Caco-2 (cell line): Measurements from ENCODE around the gene UNK. TPM values are rescaled to one million over a fixed set of nuclear protein-coding genes. Genes with fewer than 3 reads are reported as not detected.

Source experiments
- BruUV-seq: library from RNA; stranded (reverse); fragments of 400-500 nt; replicated peaks from 2 replicates; lab custom pipeline; 2021; lab: Mats Ljungman, UMichigan
- CTCF ChIA-PET: fragments of 300-600 bp; sonication (Branson Sonifier 250); formaldehyde crosslinking; loops from one replicate; lab custom pipeline; 2022; ENCODE audit warnings: antibody characterized with exemption; lab: Charles Lee
- POLR2A ChIA-PET: fragments of 300-600 bp; sonication (Branson Sonifier 250); formaldehyde crosslinking; loops from one replicate; lab custom pipeline; 2022; ENCODE audit warnings: antibody characterized with exemption; lab: Charles Lee
- DNase-seq, 2 experiments: peaks; one replicate each; pipeline versions ENCODE4 v3.0.0 to v3.0.0-alpha.2; 2020 to 2022
- H3K27me3 ChIP-seq: replicated peaks from 2 replicates; pipeline ENCODE4 v1.6.0; 2011; ENCODE audit warnings: low read length; ENCODE audit not compliant: control insufficient read depth, insufficient read depth
- H3K36me3 ChIP-seq: 2 replicates; pipeline ENCODE4 v1.5.1; 2011; ENCODE audit warnings: low read length; ENCODE audit not compliant: control insufficient read depth, insufficient read depth
- H3K4me1 ChIP-seq: fragments of 250-450 bp; sonication (Bioruptor Pico); 2 replicates; pipeline ENCODE4 v1.5.1; 2020; ENCODE audit warnings: mild to moderate bottlenecking
- H3K4me3 ChIP-seq: 2 replicates; pipeline ENCODE4 v1.5.1; 2011; ENCODE audit warnings: low read depth, mild to moderate bottlenecking, control low read depth, low read length
- H3K9me3 ChIP-seq: fragments of 250-450 bp; sonication (Bioruptor Pico); 2 replicates; pipeline ENCODE4 v1.5.1; 2020; ENCODE audit warnings: mild to moderate bottlenecking, moderate library complexity
- H3K27ac Mint-ChIP-seq: one replicate; pipeline ENCODE4 v1.8.0; 2022; ENCODE audit warnings: mixed read lengths; ENCODE audit not compliant: unreplicated experiment
- H3K27me3 Mint-ChIP-seq: one replicate; pipeline ENCODE4 v1.8.0; 2022; ENCODE audit warnings: mixed read lengths; ENCODE audit not compliant: insufficient read depth, unreplicated experiment
- H3K36me3 Mint-ChIP-seq: one replicate; pipeline ENCODE4 v1.8.0; 2022; ENCODE audit warnings: mild to moderate bottlenecking, mixed read lengths; ENCODE audit not compliant: insufficient read depth, unreplicated experiment
- H3K4me1 Mint-ChIP-seq: one replicate; pipeline ENCODE4 v1.8.0; 2022; ENCODE audit warnings: low read depth, mixed read lengths; ENCODE audit not compliant: unreplicated experiment
- H3K4me3 Mint-ChIP-seq: one replicate; pipeline ENCODE4 v1.8.0; 2022; ENCODE audit warnings: mild to moderate bottlenecking, moderate library complexity, mixed read lengths; ENCODE audit not compliant: unreplicated experiment
- H3K9me3 Mint-ChIP-seq: one replicate; pipeline ENCODE4 v1.8.0; 2022; ENCODE audit warnings: mixed read lengths; ENCODE audit not compliant: unreplicated experiment
- intact Hi-C: fragments of 100-400 bp; cut with micrococcal nuclease; formaldehyde crosslinking; loops from one replicate; pipeline ENCODE4 v1.10.0; 2022; ENCODE audit not compliant: unreplicated experiment
- total RNA-seq: library from RNA; stranded (reverse); gene quantifications from 2 replicates; pipeline ENCODE4 v1.2.3, GENCODE V29; 2022
- TF ChIP-seq, protein P1 (sequence below), 2 experiments: fragments of 200-600 bp in 1 of 2; IDR thresholded peaks; 1 replicate in 1 of 2; 2 replicates in 1 of 2; pipeline versions ENCODE4 v1.5.1 to v1.8.0; 2011 to 2022; ENCODE audit warnings: antibody characterized with exemption in 1 of 2, control low read depth in 1 of 2, inconsistent platforms in 1 of 2, low read depth in 1 of 2, low read length in 1 of 2, mild to moderate bottlenecking in 1 of 2, moderate library complexity in 1 of 2; ENCODE audit not compliant: insufficient read depth in 1 of 2, severe bottlenecking in 1 of 2, unreplicated experiment in 1 of 2

Gene UNK
- total RNA-seq, 1 experiment from 2014 or later, result 33.3 TPM

DNA sequence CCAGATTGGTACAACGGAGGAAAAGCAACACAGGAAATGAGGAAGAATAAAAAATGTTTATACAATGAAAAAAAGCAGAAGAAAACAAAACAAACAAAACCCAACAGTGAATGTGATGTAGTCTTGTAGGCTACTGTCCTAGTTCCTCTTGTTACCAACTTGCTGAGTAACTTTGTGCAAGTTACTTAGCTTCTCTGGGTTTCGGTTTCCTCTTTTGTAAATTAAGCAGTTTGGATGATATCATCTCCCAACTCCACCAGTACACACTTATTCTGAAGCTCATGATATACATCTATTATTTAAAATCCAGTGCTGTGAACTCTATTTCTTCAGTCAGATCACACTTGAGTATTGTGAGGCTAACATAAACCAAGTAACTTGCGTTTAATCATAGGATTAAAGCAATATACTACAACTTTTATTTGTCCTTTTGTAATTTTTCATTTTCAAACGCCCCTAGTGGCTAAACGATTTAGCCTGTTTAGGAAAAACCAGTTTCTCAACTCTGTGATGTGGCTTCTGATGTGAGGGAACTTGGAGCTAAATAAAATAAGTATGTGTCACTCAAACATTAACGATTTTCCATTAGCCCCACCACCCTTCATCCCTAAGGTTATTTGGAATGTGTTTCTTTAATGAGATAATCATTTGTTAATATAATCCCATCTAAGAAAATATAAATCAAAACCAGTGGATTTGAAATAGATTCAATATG, 1.4 kb upstream of the UNK start:
- Mint-ChIP-seq H3K4me3 (peak overlapping the region; percentile 84), H3K9me3 (no peaks in the 10 kb centered on the region), H3K4me1 (peaks cover 26% of the 10 kb centered on the region), H3K27me3 (peaks cover 4% of the 10 kb centered on the region), H3K27ac (peak overlapping the region; percentile 97), H3K36me3 (peaks cover 34% of the 10 kb centered on the region)
- peaks cover 2% of the 10 kb centered on the region; the same call in 1 of the 2 replicates for H3K36me3 ChIP-seq
- CTCF ChIA-PET, result interaction anchor here (0.6 to 3.6 kb wide), 11 partner anchors 10 to 580 kb away, joined by 3 to 27 read pairs (median 4); partner anchors contain the start of genes GALK1, LLGL2, TRIM65 and WBP2
- H3K27me3 ChIP-seq, result no peaks in the 10 kb centered on the region
- intact Hi-C loops, result loop anchor here (5.0 to 10.0 kb wide), 2 partner anchors 114 to 192 kb away; partner anchors contain the start of genes ACOX1, TEN1 and TRIM65
- peaks cover 37% of the 10 kb centered on the region for H3K4me1 ChIP-seq
- TF ChIP-seq, protein P1, sequence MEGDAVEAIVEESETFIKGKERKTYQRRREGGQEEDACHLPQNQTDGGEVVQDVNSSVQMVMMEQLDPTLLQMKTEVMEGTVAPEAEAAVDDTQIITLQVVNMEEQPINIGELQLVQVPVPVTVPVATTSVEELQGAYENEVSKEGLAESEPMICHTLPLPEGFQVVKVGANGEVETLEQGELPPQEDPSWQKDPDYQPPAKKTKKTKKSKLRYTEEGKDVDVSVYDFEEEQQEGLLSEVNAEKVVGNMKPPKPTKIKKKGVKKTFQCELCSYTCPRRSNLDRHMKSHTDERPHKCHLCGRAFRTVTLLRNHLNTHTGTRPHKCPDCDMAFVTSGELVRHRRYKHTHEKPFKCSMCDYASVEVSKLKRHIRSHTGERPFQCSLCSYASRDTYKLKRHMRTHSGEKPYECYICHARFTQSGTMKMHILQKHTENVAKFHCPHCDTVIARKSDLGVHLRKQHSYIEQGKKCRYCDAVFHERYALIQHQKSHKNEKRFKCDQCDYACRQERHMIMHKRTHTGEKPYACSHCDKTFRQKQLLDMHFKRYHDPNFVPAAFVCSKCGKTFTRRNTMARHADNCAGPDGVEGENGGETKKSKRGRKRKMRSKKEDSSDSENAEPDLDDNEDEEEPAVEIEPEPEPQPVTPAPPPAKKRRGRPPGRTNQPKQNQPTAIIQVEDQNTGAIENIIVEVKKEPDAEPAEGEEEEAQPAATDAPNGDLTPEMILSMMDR (IDR thresholded peaks at IDR 0.05; ENCODE audit: insufficient read depth in 1 of 2, low read depth in 1 of 2, low read length in 1 of 2, severe bottlenecking in 1 of 2, unreplicated experiment in 1 of 2), result peak; percentile 73 to 78
- BruUV-seq, result no TSS peak
- peak in 1 of 2 experiments; percentile 58 for DNase-seq
- POLR2A ChIA-PET, result interaction anchor here (0.8 to 2.2 kb wide), 4 partner anchors 18 to 138 kb away, joined by 7 to 9 read pairs (median 8); partner anchors contain the start of genes GALK1 and WBP2
- no peak overlapping the region for H3K4me3 ChIP-seq
- H3K9me3 ChIP-seq, result no peaks in the 10 kb centered on the region

DNA sequence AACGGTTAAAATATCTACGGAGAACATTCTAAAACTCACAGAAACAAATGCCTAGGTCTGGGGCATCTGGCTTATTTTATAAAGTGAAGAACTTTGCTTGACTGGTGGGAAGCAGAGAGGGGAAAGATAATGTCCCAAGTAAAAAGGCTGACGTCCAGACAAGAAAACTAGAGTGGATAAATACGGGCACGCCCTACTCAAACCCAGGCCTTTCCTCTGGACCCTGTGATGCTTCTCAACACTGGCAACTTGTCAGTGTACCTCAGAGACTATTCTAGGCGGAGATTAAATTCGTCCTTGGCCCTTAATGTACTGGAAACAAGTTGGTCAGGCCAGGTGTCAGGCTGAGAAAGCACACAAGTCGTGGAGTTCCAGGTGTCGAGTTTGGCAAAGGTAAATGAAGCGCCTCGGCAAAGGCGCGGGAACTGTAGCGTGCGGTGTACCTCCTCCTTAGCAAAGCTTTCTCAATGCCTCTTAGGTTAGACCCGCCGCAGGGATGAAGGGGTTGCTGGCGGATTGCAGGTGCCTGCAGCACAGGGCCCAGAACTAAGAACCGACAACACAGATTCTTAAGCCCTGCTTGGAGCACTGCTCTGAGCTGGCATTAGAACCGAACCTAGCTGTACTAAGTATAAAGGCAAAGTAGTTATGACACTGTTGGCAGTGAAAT, 668 bp upstream of the UNK start:
- Mint-ChIP-seq H3K9me3 (no peaks in the 10 kb centered on the region), H3K4me1 (peaks cover 24% of the 10 kb centered on the region), H3K27me3 (peaks cover 4% of the 10 kb centered on the region), H3K4me3 (peak overlapping the region; percentile 84), H3K27ac (peak overlapping the region; percentile 97), H3K36me3 (peaks cover 26% of the 10 kb centered on the region)
- ChIA-PET POLR2A (interaction anchor here (0.9 to 2.2 kb wide), 4 partner anchors 19 to 157 kb away, joined by 3 to 9 read pairs (median 8); partner anchors contain the start of genes FBF1, GALK1 and WBP2), CTCF (interaction anchor here (0.6 to 3.6 kb wide), 8 partner anchors 20 to 259 kb away, joined by 3 to 27 read pairs (median 4); partner anchors contain the start of genes GALK1, LLGL2, TRIM65 and WBP2)
- DNase-seq, result no peak
- no TSS peak for BruUV-seq
- TF ChIP-seq, protein P1 (IDR thresholded peaks at IDR 0.05; ENCODE audit: insufficient read depth in 1 of 2, low read depth in 1 of 2, low read length in 1 of 2, severe bottlenecking in 1 of 2, unreplicated experiment in 1 of 2), result no peak
- H3K36me3 ChIP-seq, result no peaks in the 10 kb centered on the region
- no peaks in the 10 kb centered on the region for H3K9me3 ChIP-seq
- H3K27me3 ChIP-seq, result no peaks in the 10 kb centered on the region
- H3K4me1 ChIP-seq, result peaks cover 37% of the 10 kb centered on the region
- peak overlapping the region; percentile 34 for H3K4me3 ChIP-seq
- intact Hi-C loops, result loop anchor here (1.0 to 10.0 kb wide), 3 partner anchors 71 to 191 kb away; partner anchors contain the start of genes ACOX1, TEN1, TRIM65 and WBP2
